Posterior vena cava (tissue), 2 donors: ENCODE results near the gene AGER. TPM values are rescaled to one million over a fixed set of nuclear protein-coding genes. Genes with fewer than 3 reads are reported as not detected.
"Not testable (repeated sequence)": the region's sequence is repeated elsewhere in the genome, so short reads cannot be mapped to it uniquely, and the experiment has no call there.

Experiments used
- DNase-seq: peaks from one replicate; pipeline ENCODE4 v3.0.0-alpha.2; 2020; ENCODE audit warnings: low spot score
- intact Hi-C, 2 donors: fragments of 100-400 bp; cut with DNase I; formaldehyde crosslinking; loops; one replicate each; pipeline versions ENCODE4 v1.14.1 to v1.14.2; 2022 to 2023
- long read RNA-seq, 2 donors: library from polyadenylated mRNA; unstranded; transcript quantifications; one replicate each; pipeline ENCODE4 v2.0.0, GENCODE V29; 2020 to 2021
- total RNA-seq, 2 donors: library from RNA; stranded (reverse); fragmentation: NEBNext Ultra II Directional; extraction: Animal tissue kit (Norgen Biotek cat#: 25700); gene quantifications; one replicate each; pipeline ENCODE4 v1.2.1, GENCODE V29; 2021
- donor health status: DM: yes; HTN: yes; CAD: no.
- donor health status: DM: yes; HTN: yes; CAD: no.

Gene AGER
- 1 to 10 TPM; 4.6 to 7.3 TPM for total RNA-seq
- long read RNA-seq, donor 1, partial matches to known transcripts = 1 of 2 reads
- long read RNA-seq, donor 1, other reads (novel, unspliced or antisense) = 0 of 2 reads
- long read RNA-seq, donor 2 = 0 reads

GRCh38 chr6:32184084-32184640 is at the start of gene AGER:
AGER (minus strand) TSS chr6:32184253; CDS start chr6:32184222, 31 bp downstream.
- intact Hi-C loops = no loop called here
- peak; percentile 58 for DNase-seq

GRCh38 chr6:32226434-32226833 is 42.4 kb upstream of the AGER start:
- DNase-seq = no peak
- intact Hi-C loops = no loop called here

- intact Hi-C loops = no loop called here
- no peak for DNase-seq
These were observed 40.6 kb upstream of the AGER start for GRCh38 chr6:32224696-32225095.

- intact Hi-C loops = no loop called here
- DNase-seq = no peak
These were observed 39.5 kb upstream of the AGER start, which contains the start of gene NOTCH4 for GRCh38 chr6:32223258-32224235. NOTCH4 (minus strand) TSS chr6:32224067; CDS start chr6:32223928, 139 bp downstream.

GRCh38 chr6:32222333-32223230 is 38.5 kb upstream of the AGER start:
- DNase-seq = no peak
- intact Hi-C loops = no loop called here

- intact Hi-C loops = no loop called here
- no peak for DNase-seq
These were observed 36.0 kb upstream of the AGER start for GRCh38 chr6:32220021-32220420.

- DNase-seq = no peak
- intact Hi-C loops = no loop called here
These were observed 34.1 kb upstream of the AGER start for GRCh38 chr6:32218167-32218566.

GRCh38 chr6:32216998-32217397 is 32.9 kb upstream of the AGER start:
- DNase-seq = peak; percentile 66
- intact Hi-C loops = no loop called here

- no peak for DNase-seq
- intact Hi-C loops = no loop called here
These were observed 32.2 kb upstream of the AGER start for GRCh38 chr6:32216285-32216684.

GRCh38 chr6:32215617-32216016 is 31.6 kb upstream of the AGER start:
- DNase-seq = no peak

GRCh38 chr6:32214126-32214525 is 30.1 kb upstream of the AGER start:
- DNase-seq = no peak
- intact Hi-C loops = no loop called here

More at GRCh38 chr6:32215617-32216016, 31.6 kb upstream of the AGER start:
- intact Hi-C loops = no loop called here

- DNase-seq = peak; percentile 70
- intact Hi-C loops = no loop called here
These were observed 29.6 kb upstream of the AGER start for GRCh38 chr6:32213649-32214048.

GRCh38 chr6:32212076-32212760 is 28.2 kb upstream of the AGER start:
- DNase-seq = peak; percentile 67
- intact Hi-C loops = no loop called here

GRCh38 chr6:32211432-32211831 is 27.4 kb upstream of the AGER start:
- intact Hi-C loops, DNase-seq: not testable (repeated sequence)

GRCh38 chr6:32210191-32210601 is 26.1 kb upstream of the AGER start:
- intact Hi-C loops = no loop called here
- DNase-seq = peak; percentile 70

GRCh38 chr6:32208996-32209395 is 24.9 kb upstream of the AGER start:
- DNase-seq = no peak
- intact Hi-C loops = no loop called here

- no peak for DNase-seq
- intact Hi-C loops = no loop called here
These were observed 20.2 kb upstream of the AGER start for GRCh38 chr6:32204268-32204715.

GRCh38 chr6:32203426-32204267 is 19.6 kb upstream of the AGER start:
- intact Hi-C loops = no loop called here
- DNase-seq = peak; percentile 65
